ENCODE results near the gene SLC30A2. TPM values are rescaled to one million over a fixed set of nuclear protein-coding genes. Genes with fewer than 3 reads are reported as not detected.
A peak's percentile ranks its signal among the peaks of the same experiment; 100 is the strongest.

SLC30A2 gene
- total and polyA plus RNA-seq, 9 of the 15 experiments (the other 6 are each of a cell fraction or from before 2014, with no cell fraction given) = 0.01 to 0.18 (median 0.06) TPM; not detected in 3

DNA sequence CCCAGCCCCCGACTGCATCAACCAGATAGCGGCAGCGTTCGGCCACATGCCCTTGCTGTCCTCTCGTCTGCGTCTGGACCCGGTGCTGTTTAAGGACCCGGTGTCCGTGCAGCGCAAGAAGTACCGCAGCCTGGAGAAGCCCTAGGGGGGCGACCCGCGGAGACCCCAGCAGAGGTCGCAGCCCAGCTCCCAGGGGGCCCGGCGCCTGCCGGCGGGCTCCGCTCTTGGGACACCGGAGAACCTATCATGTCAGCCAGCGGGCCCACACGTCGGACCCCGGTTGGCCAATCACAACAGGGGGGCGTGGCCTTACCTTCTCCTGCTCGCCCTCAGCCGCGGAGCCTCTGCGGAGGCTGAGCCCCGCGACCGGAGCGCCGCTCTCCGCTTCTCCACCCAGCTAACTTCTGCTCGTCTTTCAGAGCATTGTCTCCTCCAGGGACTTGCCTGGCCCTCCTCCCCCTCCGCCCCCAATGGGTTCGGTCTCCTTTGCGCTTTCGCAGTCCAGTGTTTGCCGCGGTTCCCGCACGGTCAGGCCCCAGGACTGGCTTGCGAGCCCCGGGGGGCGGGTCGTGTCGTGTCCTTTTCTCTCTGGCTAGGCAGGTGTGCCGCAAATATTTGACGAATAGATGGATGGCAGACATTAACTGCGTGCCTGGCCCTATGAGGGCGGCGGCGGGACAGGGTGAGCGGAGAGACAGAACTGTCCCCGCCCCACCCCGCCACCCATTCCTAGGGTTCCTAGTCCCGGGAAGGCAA lies 10.5 kb downstream of the SLC30A2 start (continued):
- TF ChIP-seq, protein P1, sequence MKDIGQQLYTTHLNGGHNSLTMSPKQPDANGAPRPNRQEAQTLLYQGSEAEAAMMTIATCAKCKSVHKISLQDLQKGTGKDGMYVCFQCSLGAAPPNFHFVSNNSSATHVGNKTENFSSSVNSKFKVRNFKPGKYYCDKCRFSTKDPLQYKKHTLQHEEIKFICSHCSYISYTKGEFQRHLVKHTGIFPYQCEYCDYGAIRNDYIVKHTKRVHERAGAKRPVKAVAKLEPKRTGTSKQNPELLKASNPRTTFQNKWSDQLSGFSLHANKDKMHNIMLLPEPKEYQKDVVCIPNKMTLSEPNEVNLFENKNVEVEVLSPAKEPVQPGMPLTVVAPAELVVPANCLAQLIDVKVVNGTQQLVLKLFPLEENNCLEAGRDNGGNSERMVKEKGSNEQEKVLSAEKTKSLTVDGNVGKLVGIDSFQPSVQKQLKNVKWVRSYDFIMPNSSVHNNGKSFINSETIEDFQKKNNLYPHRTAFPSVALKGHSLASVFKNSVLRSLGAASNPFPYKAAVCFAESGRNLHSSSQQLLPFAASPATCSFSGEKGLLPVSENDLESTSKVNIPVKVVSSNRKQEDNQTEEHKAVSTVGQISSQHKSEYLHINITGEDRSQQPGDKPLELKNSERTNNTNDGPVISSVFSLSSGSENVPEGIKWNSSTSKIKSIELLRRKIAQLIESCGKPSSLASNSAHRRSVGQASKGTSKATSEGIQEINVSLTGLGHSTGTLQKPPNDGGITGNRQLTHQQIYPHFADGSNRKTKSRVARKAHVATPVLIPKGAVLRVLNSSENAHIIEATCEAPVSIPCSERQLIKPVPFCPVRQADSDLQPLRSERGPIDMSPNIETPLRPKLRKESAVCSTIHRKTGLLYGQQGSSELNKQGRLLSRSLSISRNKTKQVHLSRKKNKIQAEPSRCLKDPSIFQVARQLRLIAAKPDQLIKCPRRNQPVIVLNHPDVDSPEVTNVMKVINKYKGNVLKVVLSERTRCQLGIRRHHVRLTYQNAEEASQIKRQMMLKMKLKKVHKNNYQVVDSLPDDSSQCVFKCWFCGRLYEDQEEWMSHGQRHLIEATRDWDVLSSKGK (CRISPR knock-in tag; IDR thresholded peaks at IDR 0.05) = no peak
- peak; percentile 34; the same call in 1 of the 2 replicates for TF ChIP-seq RHOXF2B (CRISPR knock-in tag; conservative IDR thresholded peaks at IDR 0.05)
- TF ChIP-seq BRCA1 (IDR thresholded peaks at IDR 0.05) = no peak
- TF ChIP-seq BRCA1 (CRISPR knock-in tag; IDR thresholded peaks at IDR 0.05) = no peak
- TF ChIP-seq NRF1 (conservative IDR thresholded peaks at IDR 0.05 in 1 of 2, IDR thresholded peaks at IDR 0.05 in 1 of 2) = peak; percentile 58
- peak; percentile 69 for TF ChIP-seq HMGN3 (IDR thresholded peaks at IDR 0.05; ENCODE audit: borderline replicate concordance, extremely low read depth, insufficient read length, low read depth, low read length)
- peak; percentile 97 for TF ChIP-seq THAP12 (CRISPR knock-in tag; IDR thresholded peaks at IDR 0.05)
- TF ChIP-seq CEBPB (tag; IDR thresholded peaks at IDR 0.05) = no peak
- peak; percentile 91 for TF ChIP-seq ZFX (CRISPR knock-in tag; IDR thresholded peaks at IDR 0.05)
- TF ChIP-seq ZNF232 (CRISPR knock-in tag; IDR thresholded peaks at IDR 0.05) = peak; percentile 21; the same call in 1 of the 2 replicates
- TF ChIP-seq ATF7 (IDR thresholded peaks at IDR 0.05) = peak; percentile 80
- TF ChIP-seq MXI1 (IDR thresholded peaks at IDR 0.05; ENCODE audit: low read depth, low read length) = no peak
- no peak for TF ChIP-seq ZNF121 (CRISPR knock-in tag; conservative IDR thresholded peaks at IDR 0.05)
- TF ChIP-seq, protein P2, sequence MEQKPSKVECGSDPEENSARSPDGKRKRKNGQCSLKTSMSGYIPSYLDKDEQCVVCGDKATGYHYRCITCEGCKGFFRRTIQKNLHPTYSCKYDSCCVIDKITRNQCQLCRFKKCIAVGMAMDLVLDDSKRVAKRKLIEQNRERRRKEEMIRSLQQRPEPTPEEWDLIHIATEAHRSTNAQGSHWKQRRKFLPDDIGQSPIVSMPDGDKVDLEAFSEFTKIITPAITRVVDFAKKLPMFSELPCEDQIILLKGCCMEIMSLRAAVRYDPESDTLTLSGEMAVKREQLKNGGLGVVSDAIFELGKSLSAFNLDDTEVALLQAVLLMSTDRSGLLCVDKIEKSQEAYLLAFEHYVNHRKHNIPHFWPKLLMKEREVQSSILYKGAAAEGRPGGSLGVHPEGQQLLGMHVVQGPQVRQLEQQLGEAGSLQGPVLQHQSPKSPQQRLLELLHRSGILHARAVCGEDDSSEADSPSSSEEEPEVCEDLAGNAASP (IDR thresholded peaks at IDR 0.05) = no peak
- TF ChIP-seq NFXL1 (CRISPR knock-in tag; IDR thresholded peaks at IDR 0.05) = no peak
- peak; percentile 63 for TF ChIP-seq SAP30 (IDR thresholded peaks at IDR 0.05; ENCODE audit: borderline replicate concordance, insufficient read depth, low read depth, low read length, poor library complexity, severe bottlenecking)
- TF ChIP-seq RBM34 (IDR thresholded peaks at IDR 0.05; ENCODE audit: borderline replicate concordance, insufficient read depth, low read length) = no peak
- TF ChIP-seq, protein P3, sequence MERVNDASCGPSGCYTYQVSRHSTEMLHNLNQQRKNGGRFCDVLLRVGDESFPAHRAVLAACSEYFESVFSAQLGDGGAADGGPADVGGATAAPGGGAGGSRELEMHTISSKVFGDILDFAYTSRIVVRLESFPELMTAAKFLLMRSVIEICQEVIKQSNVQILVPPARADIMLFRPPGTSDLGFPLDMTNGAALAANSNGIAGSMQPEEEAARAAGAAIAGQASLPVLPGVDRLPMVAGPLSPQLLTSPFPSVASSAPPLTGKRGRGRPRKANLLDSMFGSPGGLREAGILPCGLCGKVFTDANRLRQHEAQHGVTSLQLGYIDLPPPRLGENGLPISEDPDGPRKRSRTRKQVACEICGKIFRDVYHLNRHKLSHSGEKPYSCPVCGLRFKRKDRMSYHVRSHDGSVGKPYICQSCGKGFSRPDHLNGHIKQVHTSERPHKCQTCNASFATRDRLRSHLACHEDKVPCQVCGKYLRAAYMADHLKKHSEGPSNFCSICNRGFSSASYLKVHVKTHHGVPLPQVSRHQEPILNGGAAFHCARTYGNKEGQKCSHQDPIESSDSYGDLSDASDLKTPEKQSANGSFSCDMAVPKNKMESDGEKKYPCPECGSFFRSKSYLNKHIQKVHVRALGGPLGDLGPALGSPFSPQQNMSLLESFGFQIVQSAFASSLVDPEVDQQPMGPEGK (CRISPR knock-in tag; IDR thresholded peaks at IDR 0.05; ENCODE audit: borderline replicate concordance) = no peak
